ENCODE results near the gene SLC37A4. TPM values are rescaled to one million over a fixed set of nuclear protein-coding genes. Genes with fewer than 3 reads are reported as not detected.
A peak's percentile ranks its signal among the peaks of the same experiment; 100 is the strongest.

SLC37A4 gene
- total and polyA plus RNA-seq, 2 of the 13 experiments (the other 11 are each of a cell fraction or from before 2014, with no cell fraction given): 43.0 to 56.1 TPM

DNA sequence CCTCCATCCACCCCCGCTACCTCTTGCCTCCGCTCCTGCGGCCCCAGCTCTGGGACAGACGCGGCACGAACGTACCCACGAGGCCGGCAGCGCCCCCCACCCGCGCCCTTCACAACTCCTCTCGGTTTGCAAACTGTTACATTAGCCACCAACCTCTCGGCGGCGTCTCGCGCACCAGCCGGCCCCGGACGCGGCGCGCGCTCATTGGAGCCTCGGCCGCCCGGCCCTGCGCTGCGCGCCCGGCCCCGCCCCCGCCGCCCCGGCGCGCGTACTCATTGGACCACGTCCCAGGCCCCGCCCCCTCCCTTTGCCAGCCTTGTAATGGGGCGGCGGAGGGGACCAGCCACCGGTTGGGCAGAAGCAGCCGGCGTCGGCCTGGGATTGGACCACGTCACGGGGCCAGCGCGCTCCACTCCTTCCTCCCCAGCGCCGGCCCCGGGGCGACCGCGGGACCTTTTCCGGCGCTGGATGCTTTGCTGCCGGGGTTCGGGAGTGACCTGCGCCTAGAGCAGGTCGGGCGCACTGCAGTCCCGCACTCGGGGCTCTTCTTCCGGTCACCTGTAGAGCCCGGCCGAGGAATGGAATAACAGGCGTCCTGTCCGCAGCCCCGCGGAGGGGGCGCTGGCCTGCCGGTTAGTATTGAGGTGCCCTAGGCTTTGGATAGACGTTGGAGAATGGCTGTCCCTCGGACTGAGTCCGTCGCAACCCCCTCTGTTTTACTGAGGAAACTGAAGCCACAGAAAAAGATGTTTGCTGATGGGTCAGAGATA is 26.5 kb upstream of the SLC37A4 start, which contains the start of gene HYOU1 (continued):
- TF ChIP-seq, protein P1, sequence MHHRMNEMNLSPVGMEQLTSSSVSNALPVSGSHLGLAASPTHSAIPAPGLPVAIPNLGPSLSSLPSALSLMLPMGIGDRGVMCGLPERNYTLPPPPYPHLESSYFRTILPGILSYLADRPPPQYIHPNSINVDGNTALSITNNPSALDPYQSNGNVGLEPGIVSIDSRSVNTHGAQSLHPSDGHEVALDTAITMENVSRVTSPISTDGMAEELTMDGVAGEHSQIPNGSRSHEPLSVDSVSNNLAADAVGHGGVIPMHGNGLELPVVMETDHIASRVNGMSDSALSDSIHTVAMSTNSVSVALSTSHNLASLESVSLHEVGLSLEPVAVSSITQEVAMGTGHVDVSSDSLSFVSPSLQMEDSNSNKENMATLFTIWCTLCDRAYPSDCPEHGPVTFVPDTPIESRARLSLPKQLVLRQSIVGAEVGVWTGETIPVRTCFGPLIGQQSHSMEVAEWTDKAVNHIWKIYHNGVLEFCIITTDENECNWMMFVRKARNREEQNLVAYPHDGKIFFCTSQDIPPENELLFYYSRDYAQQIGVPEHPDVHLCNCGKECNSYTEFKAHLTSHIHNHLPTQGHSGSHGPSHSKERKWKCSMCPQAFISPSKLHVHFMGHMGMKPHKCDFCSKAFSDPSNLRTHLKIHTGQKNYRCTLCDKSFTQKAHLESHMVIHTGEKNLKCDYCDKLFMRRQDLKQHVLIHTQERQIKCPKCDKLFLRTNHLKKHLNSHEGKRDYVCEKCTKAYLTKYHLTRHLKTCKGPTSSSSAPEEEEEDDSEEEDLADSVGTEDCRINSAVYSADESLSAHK (CRISPR knock-in tag; IDR thresholded peaks at IDR 0.05; ENCODE audit: borderline replicate concordance): no peak
- no peak for TF ChIP-seq THAP7 (CRISPR knock-in tag; IDR thresholded peaks at IDR 0.05)
- TF ChIP-seq RXRA (CRISPR knock-in tag; IDR thresholded peaks at IDR 0.05): peak; percentile 68
- TF ChIP-seq ELF4 (CRISPR knock-in tag; IDR thresholded peaks at IDR 0.05; ENCODE audit: borderline replicate concordance): no peak
- peak; percentile 13; the same call in 1 of the 2 replicates for TF ChIP-seq MYC (CRISPR knock-in tag; IDR thresholded peaks at IDR 0.05; ENCODE audit: borderline replicate concordance)
- TF ChIP-seq E2F1 (CRISPR knock-in tag; IDR thresholded peaks at IDR 0.05): no peak
- peak; percentile 45; the same call in 1 of the 2 replicates for TF ChIP-seq ZSCAN31 (CRISPR knock-in tag; IDR thresholded peaks at IDR 0.05; ENCODE audit: low read depth)
- TF ChIP-seq, protein P2, sequence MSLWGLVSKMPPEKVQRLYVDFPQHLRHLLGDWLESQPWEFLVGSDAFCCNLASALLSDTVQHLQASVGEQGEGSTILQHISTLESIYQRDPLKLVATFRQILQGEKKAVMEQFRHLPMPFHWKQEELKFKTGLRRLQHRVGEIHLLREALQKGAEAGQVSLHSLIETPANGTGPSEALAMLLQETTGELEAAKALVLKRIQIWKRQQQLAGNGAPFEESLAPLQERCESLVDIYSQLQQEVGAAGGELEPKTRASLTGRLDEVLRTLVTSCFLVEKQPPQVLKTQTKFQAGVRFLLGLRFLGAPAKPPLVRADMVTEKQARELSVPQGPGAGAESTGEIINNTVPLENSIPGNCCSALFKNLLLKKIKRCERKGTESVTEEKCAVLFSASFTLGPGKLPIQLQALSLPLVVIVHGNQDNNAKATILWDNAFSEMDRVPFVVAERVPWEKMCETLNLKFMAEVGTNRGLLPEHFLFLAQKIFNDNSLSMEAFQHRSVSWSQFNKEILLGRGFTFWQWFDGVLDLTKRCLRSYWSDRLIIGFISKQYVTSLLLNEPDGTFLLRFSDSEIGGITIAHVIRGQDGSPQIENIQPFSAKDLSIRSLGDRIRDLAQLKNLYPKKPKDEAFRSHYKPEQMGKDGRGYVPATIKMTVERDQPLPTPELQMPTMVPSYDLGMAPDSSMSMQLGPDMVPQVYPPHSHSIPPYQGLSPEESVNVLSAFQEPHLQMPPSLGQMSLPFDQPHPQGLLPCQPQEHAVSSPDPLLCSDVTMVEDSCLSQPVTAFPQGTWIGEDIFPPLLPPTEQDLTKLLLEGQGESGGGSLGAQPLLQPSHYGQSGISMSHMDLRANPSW (CRISPR knock-in tag; IDR thresholded peaks at IDR 0.05; ENCODE audit: borderline replicate concordance): peak; percentile 48; the same call in 1 of the 2 replicates
- TF ChIP-seq ZNF205 (CRISPR knock-in tag; IDR thresholded peaks at IDR 0.05): no peak
- TF ChIP-seq SRSF1 (optimal IDR thresholded peaks at IDR 0.05; ENCODE audit: low read depth, low read length): peak; percentile 17
- peak; percentile 27; the same call in 1 of the 2 replicates for TF ChIP-seq ZNF264 (CRISPR knock-in tag; IDR thresholded peaks at IDR 0.05)
- no peak for TF ChIP-seq PHF5A (CRISPR knock-in tag; IDR thresholded peaks at IDR 0.05; ENCODE audit: low read depth, unreplicated experiment)
- no peak for TF ChIP-seq SMC3 (IDR thresholded peaks at IDR 0.05; ENCODE audit: low read length)
- no peak; the same call in 1 of the 2 replicates for TF ChIP-seq SAFB2 (CRISPR knock-in tag; IDR thresholded peaks at IDR 0.05; ENCODE audit: borderline replicate concordance, low read depth)
- TF ChIP-seq ZFP41 (CRISPR knock-in tag; IDR thresholded peaks at IDR 0.05; ENCODE audit: borderline replicate concordance): no peak
- peak; percentile 43; the same call in 1 of the 2 replicates for TF ChIP-seq MED1 (CRISPR knock-in tag; IDR thresholded peaks at IDR 0.05)
- no peak for TF ChIP-seq ZNF256 (CRISPR knock-in tag; conservative IDR thresholded peaks at IDR 0.05)
- TF ChIP-seq ZNF382 (CRISPR knock-in tag; IDR thresholded peaks at IDR 0.05; ENCODE audit: borderline replicate concordance): no peak
- peak; percentile 43; the same call in 1 of the 2 replicates for TF ChIP-seq TBX2 (CRISPR knock-in tag; IDR thresholded peaks at IDR 0.05; ENCODE audit: borderline replicate concordance)
- peak; percentile 48; the same call in 1 of the 2 replicates for TF ChIP-seq MYPOP (CRISPR knock-in tag; IDR thresholded peaks at IDR 0.05)
- no peak for TF ChIP-seq ZNF660 (CRISPR knock-in tag; IDR thresholded peaks at IDR 0.05; ENCODE audit: borderline replicate concordance, low read depth)

All from HepG2 (cell line).